ENCODE data around the gene TRHDE.

TRHDE gene

GRCh38 chr12:72493407-72493806 lies 221.2 kb downstream of the TRHDE start:
- Histone ChIP-seq H3K36me3 (ENCODE audit: control insufficient read depth in 2 of 2, insufficient read depth in 1 of 2, low read length in 2 of 2) (no peaks in the 10 kb centered on the region), H3K9me3 (ENCODE audit: control insufficient read depth, insufficient read depth, low read depth, low read length) (no peaks in the 10 kb centered on the region), H3K4me1 (ENCODE audit: control insufficient read depth, insufficient read depth, low read length) (no peaks in the 10 kb centered on the region), H3K27ac (ENCODE audit: extremely low read depth, low read depth, low read length) (no peak overlapping the region), H3K4me3 (ENCODE audit: low read depth, low read length) (no peak overlapping the region)
- ChIA-PET CTCF (no interaction called here), POLR2A (no interaction called here)
- no peak for TF ChIP-seq ZBTB44 (tag by site-specific recombination; IDR thresholded peaks at IDR 0.05)
- TF ChIP-seq IKZF3 (tag by site-specific recombination; IDR thresholded peaks at IDR 0.05): no peak
- no peak for TF ChIP-seq ZNF561 (tag by site-specific recombination; IDR thresholded peaks at IDR 0.05; ENCODE audit: borderline replicate concordance)
- no peak for TF ChIP-seq PRDM2 (tag by site-specific recombination; IDR thresholded peaks at IDR 0.05; ENCODE audit: borderline replicate concordance)
- no peak for TF ChIP-seq ZNF654 (tag by site-specific recombination; IDR thresholded peaks at IDR 0.05; ENCODE audit: low read depth)
- no peak for TF ChIP-seq MZF1 (tag by site-specific recombination; IDR thresholded peaks at IDR 0.05; ENCODE audit: borderline replicate concordance)
- TF ChIP-seq OVOL3 (tag by site-specific recombination; IDR thresholded peaks at IDR 0.05): no peak
- TF ChIP-seq ZNF660 (tag by site-specific recombination; IDR thresholded peaks at IDR 0.05): no peak
- no peak for TF ChIP-seq ZNF362 (tag by site-specific recombination; IDR thresholded peaks at IDR 0.05)
- TF ChIP-seq ZNF311 (tag by site-specific recombination; IDR thresholded peaks at IDR 0.05; ENCODE audit: borderline replicate concordance): no peak
- no peak for TF ChIP-seq ZNF776 (tag by site-specific recombination; IDR thresholded peaks at IDR 0.05; ENCODE audit: borderline replicate concordance)
- no peak for TF ChIP-seq ZNF391 (tag by site-specific recombination; IDR thresholded peaks at IDR 0.05; ENCODE audit: borderline replicate concordance, low read depth)
- TF ChIP-seq ZNF174 (tag by site-specific recombination; IDR thresholded peaks at IDR 0.05): no peak

GRCh38 chr12:72498354-72498753 lies 226.2 kb downstream of the TRHDE start:
- H3K4me1 ChIP-seq (ENCODE audit: control insufficient read depth, insufficient read depth, low read length): no peaks in the 10 kb centered on the region
- ChIA-PET CTCF (interaction anchor here (0.6 kb wide), 1 partner anchor 373 kb away, joined by 3 read pairs; no protein-coding TSS in a partner anchor), POLR2A (no interaction called here)
- H3K4me3 ChIP-seq (ENCODE audit: low read depth, low read length): no peak overlapping the region
- no peaks in the 10 kb centered on the region for H3K9me3 ChIP-seq (ENCODE audit: control insufficient read depth, insufficient read depth, low read depth, low read length)
- H3K36me3 ChIP-seq (ENCODE audit: control insufficient read depth in 2 of 2, insufficient read depth in 1 of 2, low read length in 2 of 2): no peaks in the 10 kb centered on the region
- no peak overlapping the region for H3K27ac ChIP-seq (ENCODE audit: extremely low read depth, low read depth, low read length)
- TF ChIP-seq ZNF837 (tag by site-specific recombination; IDR thresholded peaks at IDR 0.05): no peak
- TF ChIP-seq PRDM10 (tag by site-specific recombination; IDR thresholded peaks at IDR 0.05): no peak
- TF ChIP-seq ZNF112 (tag by site-specific recombination; IDR thresholded peaks at IDR 0.05): no peak
- TF ChIP-seq ZNF664 (tag by site-specific recombination; IDR thresholded peaks at IDR 0.05): no peak
- no peak for TF ChIP-seq ZNF580 (tag by site-specific recombination; IDR thresholded peaks at IDR 0.05)
- no peak for TF ChIP-seq ZNF621 (tag by site-specific recombination; IDR thresholded peaks at IDR 0.05)
- TF ChIP-seq YY2 (tag by site-specific recombination; IDR thresholded peaks at IDR 0.05): no peak
- no peak for TF ChIP-seq ZNF704 (tag by site-specific recombination; IDR thresholded peaks at IDR 0.05)
